ENCODE measurements around the gene LAMA5. TPM values are rescaled to one million over a fixed set of nuclear protein-coding genes. Genes with fewer than 3 reads are reported as not detected.

The LAMA5 gene
- total RNA-seq, 2 experiments from 2014 or later = 53.3 to 162 TPM

DNA sequence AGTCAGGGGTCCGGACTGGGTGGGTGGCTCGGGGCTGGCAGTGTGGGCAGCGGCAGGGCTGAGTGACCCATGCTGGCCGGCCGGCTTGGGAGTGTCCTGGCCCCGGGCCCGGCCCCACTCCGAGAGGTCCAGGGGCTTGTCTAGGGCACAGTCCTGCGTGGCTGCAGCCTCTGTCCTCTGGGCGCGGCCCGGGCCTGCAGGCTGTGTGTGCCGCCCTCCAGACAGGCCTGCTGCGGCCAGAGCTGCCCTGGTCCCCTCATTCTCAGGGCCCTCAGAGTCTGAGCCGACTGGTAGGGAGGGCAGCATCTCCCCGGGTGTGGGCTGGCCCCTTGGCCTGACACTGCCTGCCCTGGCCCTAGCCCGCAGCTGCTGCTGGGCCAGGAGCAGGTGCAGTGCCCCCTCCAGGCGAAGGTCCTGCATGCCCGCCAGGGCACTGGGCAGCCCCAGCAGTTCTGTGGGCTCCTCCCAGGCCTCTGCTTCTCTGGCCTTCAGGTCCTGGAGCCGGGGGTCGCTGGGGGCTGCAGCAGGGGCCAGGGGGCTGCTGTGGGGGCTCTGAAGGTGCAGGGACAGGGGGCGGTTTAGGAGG is 46.9 kb upstream of the LAMA5 start:
- H3K4me2 ChIP-seq (ENCODE audit: low read length) = no peak overlapping the region
- intact Hi-C loops (cut with micrococcal nuclease; ENCODE audit: unreplicated experiment) = no loop called here
- TF ChIP-seq EZH2phosphoT487 (IDR thresholded peaks at IDR 0.05; ENCODE audit: borderline replicate concordance, low read depth, low read length) = no peak
- TF ChIP-seq, protein P1, sequence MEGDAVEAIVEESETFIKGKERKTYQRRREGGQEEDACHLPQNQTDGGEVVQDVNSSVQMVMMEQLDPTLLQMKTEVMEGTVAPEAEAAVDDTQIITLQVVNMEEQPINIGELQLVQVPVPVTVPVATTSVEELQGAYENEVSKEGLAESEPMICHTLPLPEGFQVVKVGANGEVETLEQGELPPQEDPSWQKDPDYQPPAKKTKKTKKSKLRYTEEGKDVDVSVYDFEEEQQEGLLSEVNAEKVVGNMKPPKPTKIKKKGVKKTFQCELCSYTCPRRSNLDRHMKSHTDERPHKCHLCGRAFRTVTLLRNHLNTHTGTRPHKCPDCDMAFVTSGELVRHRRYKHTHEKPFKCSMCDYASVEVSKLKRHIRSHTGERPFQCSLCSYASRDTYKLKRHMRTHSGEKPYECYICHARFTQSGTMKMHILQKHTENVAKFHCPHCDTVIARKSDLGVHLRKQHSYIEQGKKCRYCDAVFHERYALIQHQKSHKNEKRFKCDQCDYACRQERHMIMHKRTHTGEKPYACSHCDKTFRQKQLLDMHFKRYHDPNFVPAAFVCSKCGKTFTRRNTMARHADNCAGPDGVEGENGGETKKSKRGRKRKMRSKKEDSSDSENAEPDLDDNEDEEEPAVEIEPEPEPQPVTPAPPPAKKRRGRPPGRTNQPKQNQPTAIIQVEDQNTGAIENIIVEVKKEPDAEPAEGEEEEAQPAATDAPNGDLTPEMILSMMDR (conservative IDR thresholded peaks at IDR 0.05; ENCODE audit: low read length) = no peak
- BruUV-seq (replicated peaks) = no TSS peak
- ChIA-PET CTCF (ENCODE audit: unreplicated experiment) (no interaction called here), POLR2A (no interaction called here)
- no peak overlapping the region for H2AFZ ChIP-seq (ENCODE audit: low read length)
- H3K4me3 ChIP-seq (ENCODE audit: low read depth, low read length, poor library complexity, severe bottlenecking) = no peak overlapping the region
- H4K20me1 ChIP-seq (ENCODE audit: insufficient read depth, low read length) = no peaks in the 10 kb centered on the region
- no peaks in the 10 kb centered on the region for H3K36me3 ChIP-seq (ENCODE audit: insufficient read depth, low read length)
- H3K79me2 ChIP-seq (ENCODE audit: insufficient read depth, low read depth, low read length) = no peaks in the 10 kb centered on the region
- H3K4me1 ChIP-seq (ENCODE audit: insufficient read depth, low read length, poor library complexity, severe bottlenecking) = peaks cover 18% of the 10 kb centered on the region
- no peaks in the 10 kb centered on the region for H3K9me3 ChIP-seq (ENCODE audit: low read length)
- no peak for DNase-seq (ENCODE audit: low spot score)
- no peaks in the 10 kb centered on the region for H3K9me2 ChIP-seq (ENCODE audit: insufficient read depth, low read length)
- no peak overlapping the region for H3K27ac ChIP-seq (ENCODE audit: low read depth, low read length, poor library complexity, severe bottlenecking)

DNA sequence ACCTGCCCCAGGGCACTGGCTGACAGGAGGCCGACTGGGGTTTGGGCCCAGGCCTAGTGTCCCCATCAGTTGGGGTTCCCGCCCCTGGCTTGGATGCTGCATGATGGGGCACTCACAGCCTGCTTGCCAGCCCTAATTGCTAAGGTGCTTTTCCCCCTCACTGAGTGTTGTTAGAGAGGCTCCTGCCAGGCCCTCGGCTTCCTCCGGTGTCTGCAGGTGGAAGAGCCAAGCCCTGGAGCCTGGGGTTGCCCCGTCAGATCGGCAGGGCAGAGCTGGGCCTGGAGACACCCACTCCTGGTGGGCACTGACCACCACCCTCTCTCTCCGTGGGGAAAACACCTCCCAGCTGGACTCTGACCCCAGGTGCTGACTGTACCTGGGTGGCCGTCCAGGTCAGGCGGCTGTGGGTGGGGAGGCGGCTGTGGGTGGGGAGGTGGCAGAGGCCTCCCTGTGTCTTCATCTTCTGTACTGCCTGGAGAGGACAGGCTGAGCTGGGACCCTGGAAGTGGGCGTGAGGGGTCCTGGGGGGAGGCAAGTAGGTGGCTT is 46.0 kb upstream of the LAMA5 start:
- intact Hi-C loops (cut with micrococcal nuclease; ENCODE audit: unreplicated experiment) = no loop called here
- ChIA-PET CTCF (ENCODE audit: unreplicated experiment) (no interaction called here), POLR2A (no interaction called here)
- Histone ChIP-seq H3K4me1 (ENCODE audit: insufficient read depth, low read length, poor library complexity, severe bottlenecking) (peaks cover 24% of the 10 kb centered on the region), H3K9me2 (ENCODE audit: insufficient read depth, low read length) (no peaks in the 10 kb centered on the region), H4K20me1 (ENCODE audit: insufficient read depth, low read length) (no peaks in the 10 kb centered on the region), H3K4me3 (ENCODE audit: low read depth, low read length, poor library complexity, severe bottlenecking) (no peak overlapping the region), H3K27ac (ENCODE audit: low read depth, low read length, poor library complexity, severe bottlenecking) (no peak overlapping the region), H3K9me3 (ENCODE audit: low read length) (no peaks in the 10 kb centered on the region), H3K36me3 (ENCODE audit: insufficient read depth, low read length) (no peaks in the 10 kb centered on the region), H3K4me2 (ENCODE audit: low read length) (no peak overlapping the region), H3K79me2 (ENCODE audit: insufficient read depth, low read depth, low read length) (no peaks in the 10 kb centered on the region), H2AFZ (ENCODE audit: low read length) (no peak overlapping the region)
- BruUV-seq (replicated peaks) = no TSS peak
- no peak for DNase-seq (ENCODE audit: low spot score)
- no peak for TF ChIP-seq EZH2phosphoT487 (IDR thresholded peaks at IDR 0.05; ENCODE audit: borderline replicate concordance, low read depth, low read length)
- TF ChIP-seq, protein P1 (conservative IDR thresholded peaks at IDR 0.05; ENCODE audit: low read length) = no peak

DNA sequence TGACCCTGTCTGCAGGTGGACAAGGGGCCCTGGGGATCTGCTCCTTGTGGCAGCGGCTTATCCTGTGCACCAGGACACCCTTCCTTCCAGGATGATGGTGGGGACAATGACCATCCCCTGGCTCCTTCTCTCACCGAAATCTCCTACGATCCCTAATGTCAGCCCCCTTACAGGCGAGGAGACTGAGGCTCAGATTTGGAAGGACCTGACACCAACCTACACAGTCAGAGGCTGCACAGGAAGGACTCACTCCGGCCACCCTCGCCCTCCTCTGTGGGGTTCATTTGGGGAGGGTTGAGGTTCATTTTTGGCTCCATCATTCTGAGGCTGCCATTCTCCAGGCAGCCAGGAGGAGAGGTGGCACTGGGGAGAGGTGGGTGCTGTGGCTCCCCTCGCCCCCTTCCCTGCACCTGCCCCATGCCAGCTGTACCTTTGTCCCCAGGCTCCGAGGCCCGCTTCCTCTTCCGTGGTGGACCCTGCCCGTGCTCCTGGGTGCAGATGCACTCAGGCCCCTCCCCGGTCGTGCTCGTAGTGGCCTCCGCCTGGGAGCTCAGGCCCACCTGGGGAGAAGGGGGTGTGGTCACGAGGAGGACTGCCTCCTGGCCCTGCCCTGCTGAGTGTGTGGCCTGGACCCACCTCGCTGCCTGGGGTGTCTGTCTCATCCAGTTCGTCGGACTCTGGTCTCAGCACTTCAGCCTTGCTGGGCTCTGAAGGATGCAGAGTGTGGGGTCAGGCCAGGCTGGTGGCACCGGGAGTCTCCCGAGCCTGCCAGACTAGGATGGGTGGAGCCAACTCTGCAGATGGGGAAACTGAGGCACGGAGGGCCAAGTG is 45.3 kb upstream of the LAMA5 start:
- BruUV-seq (replicated peaks) = no TSS peak

More for the DNA sequence above, 45.3 kb upstream of the LAMA5 start:
- POLR2A ChIA-PET = no interaction called here
- no peaks in the 10 kb centered on the region for H3K79me2 ChIP-seq (ENCODE audit: insufficient read depth, low read depth, low read length)
- no peak overlapping the region for H2AFZ ChIP-seq (ENCODE audit: low read length)
- no peaks in the 10 kb centered on the region for H3K9me2 ChIP-seq (ENCODE audit: insufficient read depth, low read length)
- TF ChIP-seq, protein P1 (conservative IDR thresholded peaks at IDR 0.05; ENCODE audit: low read length) = no peak
- no peak for TF ChIP-seq EZH2phosphoT487 (IDR thresholded peaks at IDR 0.05; ENCODE audit: borderline replicate concordance, low read depth, low read length)
- no peak overlapping the region for H3K27ac ChIP-seq (ENCODE audit: low read depth, low read length, poor library complexity, severe bottlenecking)
- no peak overlapping the region for H3K4me3 ChIP-seq (ENCODE audit: low read depth, low read length, poor library complexity, severe bottlenecking)
- H4K20me1 ChIP-seq (ENCODE audit: insufficient read depth, low read length) = no peaks in the 10 kb centered on the region
- no peak for DNase-seq (ENCODE audit: low spot score)
- no peak overlapping the region for H3K4me2 ChIP-seq (ENCODE audit: low read length)
- intact Hi-C loops (cut with micrococcal nuclease; ENCODE audit: unreplicated experiment) = no loop called here
- H3K4me1 ChIP-seq (ENCODE audit: insufficient read depth, low read length, poor library complexity, severe bottlenecking) = peaks cover 31% of the 10 kb centered on the region
- no peaks in the 10 kb centered on the region for H3K9me3 ChIP-seq (ENCODE audit: low read length)
- H3K36me3 ChIP-seq (ENCODE audit: insufficient read depth, low read length) = no peaks in the 10 kb centered on the region
- CTCF ChIA-PET (ENCODE audit: unreplicated experiment) = no interaction called here

All from OCI-LY7 (cell line).